GM12892 (cell line): ENCODE data around the gene CDK5R1.

ENCODE experiments used
- POLR2A ChIP-seq: IDR thresholded peaks from 2 replicates; pipeline ENCODE4 v1.6.1; 2011; ENCODE audit warnings: low read depth, low read length, control low read depth
- POLR2AphosphoS5 ChIP-seq: IDR thresholded peaks from 2 replicates; pipeline ENCODE4 v1.6.1; 2011; ENCODE audit warnings: low read depth, low read length, control low read depth
- TAF1 ChIP-seq: IDR thresholded peaks from 2 replicates; pipeline ENCODE4 v1.6.1; 2011; ENCODE audit warnings: low read depth, mild to moderate bottlenecking, control low read depth, low read length, borderline replicate concordance

GRCh38 chr17:32498391-32498790, 11.6 kb downstream of the CDK5R1 start:
- no peak for TF ChIP-seq POLR2A
- TF ChIP-seq POLR2AphosphoS5 = no peak
- TF ChIP-seq TAF1 = no peak
